HCT116 (cell line): Measurements from ENCODE around the gene TDRD12.

Experiments used
- CBX3 ChIP-seq: IDR thresholded peaks from 2 replicates; pipeline ENCODE4 v1.6.1; 2012; ENCODE audit warnings: low read depth
- CTCF ChIP-seq, 3 experiments: fragments of 200-600 bp in 1 of 3; sonication (generic) in 1 of 3; IDR thresholded peaks in 2 of 3; conservative IDR thresholded peaks in 1 of 3; 2 replicates each; pipeline ENCODE4 v1.5.1; 2012 to 2017; ENCODE audit warnings: low read depth in 2 of 3, low read length in 2 of 3, antibody characterized with exemption in 1 of 3, borderline replicate concordance in 1 of 3, control low read depth in 1 of 3, mild to moderate bottlenecking in 1 of 3, mixed read lengths in 1 of 3, mixed run types in 1 of 3, moderate library complexity in 1 of 3; ENCODE audit not compliant: insufficient read depth in 1 of 3
- ELF1 ChIP-seq: IDR thresholded peaks from 2 replicates; pipeline ENCODE4 v1.6.1; 2012; ENCODE audit warnings: low read depth, borderline replicate concordance
- EZH2 ChIP-seq: fragments of 200-600 bp; sonication (generic); IDR thresholded peaks from 2 replicates; pipeline ENCODE4 v1.6.1; 2017; ENCODE audit warnings: antibody characterized with exemption, mixed run types
- FOSL1 ChIP-seq: IDR thresholded peaks from 2 replicates; pipeline ENCODE4 v1.6.1; 2012; ENCODE audit warnings: low read depth
- POLR2A ChIP-seq: IDR thresholded peaks from 2 replicates; pipeline ENCODE4 v1.7.0; 2011; ENCODE audit warnings: borderline replicate concordance; ENCODE audit not compliant: insufficient read depth, insufficient read length; ENCODE audit errors: extremely low read depth
- POLR2AphosphoS5 ChIP-seq: IDR thresholded peaks from 2 replicates; pipeline ENCODE4 v1.6.1; 2011; ENCODE audit warnings: mild to moderate bottlenecking, low read depth, low read length, moderate library complexity
- RAD21 ChIP-seq: IDR thresholded peaks from 2 replicates; pipeline ENCODE4 v1.6.1; 2012; ENCODE audit warnings: low read depth, mild to moderate bottlenecking
- REST ChIP-seq: IDR thresholded peaks from 2 replicates; pipeline ENCODE4 v1.6.1; 2012; ENCODE audit warnings: low read depth
- SP1 ChIP-seq: IDR thresholded peaks from 2 replicates; pipeline ENCODE4 v1.6.1; 2012; ENCODE audit warnings: low read depth
- TCF7L2 ChIP-seq: IDR thresholded peaks from 2 replicates; pipeline ENCODE4 v1.7.0; 2011; ENCODE audit warnings: borderline replicate concordance, inconsistent platforms; ENCODE audit not compliant: insufficient read depth, insufficient read length; ENCODE audit errors: extremely low read depth
- ZBTB33 ChIP-seq: IDR thresholded peaks from 2 replicates; pipeline ENCODE4 v1.6.1; 2011; ENCODE audit warnings: mild to moderate bottlenecking, low read length, moderate library complexity; ENCODE audit not compliant: insufficient replicate concordance; ENCODE audit errors: extremely low read depth
- ZFX ChIP-seq: fragments of 450-650 bp; IDR thresholded peaks from 2 replicates; pipeline ENCODE4 v1.6.1; 2017
- TF ChIP-seq, protein P1 (sequence below): IDR thresholded peaks from 2 replicates; pipeline ENCODE4 v1.6.1; 2012

GRCh38 chr19:32702010-32702409 is 17.6 kb upstream of the TDRD12 start:
- TF ChIP-seq POLR2A = no peak
- no peak for TF ChIP-seq RAD21
- TF ChIP-seq REST = no peak
- TF ChIP-seq, protein P1, sequence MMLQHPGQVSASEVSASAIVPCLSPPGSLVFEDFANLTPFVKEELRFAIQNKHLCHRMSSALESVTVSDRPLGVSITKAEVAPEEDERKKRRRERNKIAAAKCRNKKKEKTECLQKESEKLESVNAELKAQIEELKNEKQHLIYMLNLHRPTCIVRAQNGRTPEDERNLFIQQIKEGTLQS = no peak
- TF ChIP-seq ZBTB33 = no peak
- TF ChIP-seq POLR2AphosphoS5 = no peak
- no peak for TF ChIP-seq CTCF (IDR thresholded peaks at IDR 0.05 in 2 of 3, conservative IDR thresholded peaks at IDR 0.05 in 1 of 3; ENCODE audit: borderline replicate concordance in 1 of 3, insufficient read depth in 1 of 3, low read depth in 2 of 3, low read length in 2 of 3)
- TF ChIP-seq CBX3 = no peak
- TF ChIP-seq SP1 = no peak
- TF ChIP-seq EZH2 = no peak
- TF ChIP-seq FOSL1 = no peak
- TF ChIP-seq ELF1 = no peak
- no peak for TF ChIP-seq TCF7L2
- no peak for TF ChIP-seq ZFX
